Spleen (tissue), 7 donors: Measurements from ENCODE around the gene CYFIP2.

Experiments
- CTCF ChIP-seq, 11 experiments: fragments of 200-600 bp in 7 of 11; fragments of 450-650 bp in 4 of 11; sonication (generic) in 4 of 11; IDR thresholded peaks in 8 of 11; conservative IDR thresholded peaks in 3 of 11; 1 replicate in 7 of 11; 2 replicates in 4 of 11; pipeline versions ENCODE4 v1.4.0 to v1.8.0; 2016 to 2021; ENCODE audit warnings: antibody characterized with exemption in 11 of 11, inconsistent platforms in 4 of 11, mild to moderate bottlenecking in 1 of 11
- POLR2AphosphoS5 ChIP-seq, 3 donors: sonication (generic); formaldehyde crosslinking; IDR thresholded peaks; one replicate each; pipeline ENCODE4 v1.5.1; 2017; ENCODE audit warnings: antibody characterized with exemption in 3 of 3
- donor health status: DM: no; HTN: no; CAD: no; lungs with moderate emphysema.
- donor health status: DM: no; HTN: no; CAD: no.
- donor health status: DM: no; HTN: no; CAD: no.

- TF ChIP-seq POLR2AphosphoS5 (IDR thresholded peaks at IDR 0.05) (no peak), CTCF (IDR thresholded peaks at IDR 0.05 in 8 of 11, conservative IDR thresholded peaks at IDR 0.05 in 3 of 11) (peak in 5 of 11 experiments; percentile 12 to 34 (median 23))
Measured at GRCh38 chr5:157366741-157367674, 101.1 kb downstream of the CYFIP2 start.
